NCI-H1694 treated with DMSO at 0.1 percent for 48 hours (cell line): ENCODE results near the gene DFFA.
"Not testable (repeated sequence)": the region's sequence is repeated elsewhere in the genome, so short reads cannot be mapped to it uniquely, and the experiment has no call there.

Source experiments
- DNase-seq: peaks from one replicate; lab custom pipeline; 2025; lab: John Stamatoyannopoulos, UW

The DFFA gene

GRCh38 chr1:10430216-10431069 is 41.9 kb downstream of the DFFA start, which contains the start of gene CENPS:
Gene CENPS (plus strand): TSS chr1:10430433. CDS start chr1:10430518, 85 bp downstream.
- DNase-seq, result peak; percentile 61

GRCh38 chr1:10429868-10430215 is 42.5 kb downstream of the DFFA start:
- no peak for DNase-seq

GRCh38 chr1:10428984-10429383 is 43.3 kb downstream of the DFFA start:
- DNase-seq, result no peak

GRCh38 chr1:10426535-10426848 is 45.8 kb downstream of the DFFA start:
- DNase-seq, result not testable (repeated sequence)

- not testable (repeated sequence) for DNase-seq
These were observed 46.3 kb downstream of the DFFA start for GRCh38 chr1:10425826-10426534.

GRCh38 chr1:10424651-10425050 is 47.7 kb downstream of the DFFA start:
- DNase-seq, result no peak

GRCh38 chr1:10424034-10424433 is 48.3 kb downstream of the DFFA start:
- DNase-seq, result no peak

- DNase-seq, result no peak
These were observed 50.7 kb downstream of the DFFA start for GRCh38 chr1:10421637-10422036.

- DNase-seq, result no peak
These were observed 53.0 kb downstream of the DFFA start for GRCh38 chr1:10419351-10419750.

GRCh38 chr1:10418741-10419140 is 53.6 kb downstream of the DFFA start:
- DNase-seq, result not testable (repeated sequence)

- not testable (repeated sequence) for DNase-seq
These were observed 56.4 kb downstream of the DFFA start for GRCh38 chr1:10415967-10416366.

GRCh38 chr1:10415211-10415930 is 57.0 kb downstream of the DFFA start:
- DNase-seq, result no peak

GRCh38 chr1:10407201-10407600 is 65.1 kb downstream of the DFFA start:
- no peak for DNase-seq
